Pancreas (tissue), 10 donors: ENCODE measurements around the gene SLC49A4. TPM values are rescaled to one million over a fixed set of nuclear protein-coding genes. Genes with fewer than 3 reads are reported as not detected.

Experiments used
- ATAC-seq, 4 donors: fragments of 200-7000 bp; cut with Tn5 transposase; one replicate each; pipeline versions ENCODE4 v1.8.0 to v1.9.1; 2020; ENCODE audit warnings: mild to moderate bottlenecking in 4 of 4, moderate library complexity in 4 of 4
- DNase-seq, 6 donors: peaks; one replicate each; pipeline ENCODE4 v3.0.0-alpha.2; 2020
- FAIRE-seq: peaks from 2 replicates; lab custom pipeline; 2012; peaks lifted over from hg19 to GRCh38; lab: Jason Lieb, UNC
- H3K27ac ChIP-seq, 4 donors: fragments of 200-600 bp; sonication (generic); 1 replicate in 3 of 4; 2 replicates in 1 of 4; pipeline versions ENCODE4 v1.5.0 to v1.8.0; 2020
- H3K27me3 ChIP-seq, 4 donors: fragments of 200-600 bp; one replicate each; pipeline ENCODE4 v1.8.0; 2021
- H3K36me3 ChIP-seq, 3 donors: fragments of 200-600 bp; sonication (generic) in 1 of 3; one replicate each; pipeline versions ENCODE4 v1.5.0 to v1.8.0; 2020 to 2021
- H3K4me1 ChIP-seq, 3 donors: fragments of 200-600 bp; one replicate each; pipeline ENCODE4 v1.8.0; 2021
- H3K4me3 ChIP-seq, 4 donors: fragments of 200-600 bp; sonication (generic) in 2 of 4; one replicate each; pipeline versions ENCODE4 v1.5.0 to v1.8.0; 2020 to 2021
- H3K9me3 ChIP-seq, 4 donors: fragments of 200-600 bp; one replicate each; pipeline ENCODE4 v1.8.0; 2021
- CTCF ChIP-seq, 4 donors: fragments of 200-600 bp; sonication (generic) in 3 of 4; IDR thresholded peaks; one replicate each; pipeline versions ENCODE4 v1.5.0 to v1.8.0; 2021; ENCODE audit warnings: antibody characterized with exemption in 4 of 4
- WGBS, 2 donors: extraction: QIAGEN DNeasy Blood & Tissue Kit; methylation state at CpG; one replicate each; pipeline ENCODE4 v1.1.7; 2013; 5-methylcytosine and 5-hydroxymethylcytosine counted together
- intact Hi-C, 3 donors: fragments of 100-400 bp; cut with DNase I; formaldehyde crosslinking; loops; one replicate each; pipeline versions ENCODE4 v1.11.1 to v1.14.2; 2022
- polyA plus RNA-seq, 2 donors: library from polyadenylated mRNA; stranded (reverse); fragments of 200-250 nt; gene quantifications; one replicate each; pipeline ENCODE4 v1.2.3, GENCODE V29; 2013
- total RNA-seq, 6 donors: library from RNA; stranded (reverse); fragmentation: NEBNext Ultra II Directional in 4 of 6; extraction: Animal tissue kit (Norgen Biotek cat#: 25700) in 4 of 6; gene quantifications; one replicate each; pipeline versions ENCODE4 v1.2.1 to v1.2.4, GENCODE V29; 2021 to 2023
- donor health status: healthy with polysubstance abuse.
- donor health status: DM: no; HTN: no; CAD: no; lungs with moderate emphysema.
- donor health status: DM: no; HTN: no; CAD: no.
- donor health status: control.
- donor health status: control.
- donor health status: Bipolar disorder and iron deficiency.
- donor health status: DM: yes; HTN: yes; CAD: no.
- donor health status: DM: no; HTN: no; CAD: no.
- donor health status: DM: no; HTN: no; CAD: no.
- donor health status: DM: yes; HTN: yes; CAD: no.

Gene SLC49A4
- total and polyA plus RNA-seq, 8 donors: 3.4 to 13.7 (median 10.9) TPM

DNA sequence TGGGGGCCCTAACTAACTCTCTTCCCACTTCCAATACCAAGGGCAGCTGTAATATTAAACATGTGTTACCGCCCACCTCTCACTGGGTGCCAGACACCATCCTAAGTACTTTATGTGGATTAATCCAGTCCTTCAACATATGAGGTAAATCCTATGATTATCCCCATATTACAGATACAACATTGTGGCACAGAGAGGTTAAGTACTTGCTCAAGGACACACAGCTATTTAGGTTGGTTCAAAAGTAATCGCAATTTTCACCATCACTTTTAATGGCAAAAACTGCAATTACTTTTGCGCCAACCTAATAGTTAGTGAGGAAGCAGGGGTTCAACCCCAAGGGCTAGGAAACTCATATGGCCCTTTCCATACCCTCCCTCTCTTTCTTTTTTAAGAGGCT is 131.9 kb downstream of the SLC49A4 start:
- Histone ChIP-seq H3K4me1 (no peaks in the 10 kb centered on the region), H3K9me3 (no peaks in the 10 kb centered on the region), H3K36me3 (no peaks in the 10 kb centered on the region), H3K4me3 (no peak overlapping the region), H3K27me3 (no peaks in the 10 kb centered on the region), H3K27ac (no peak overlapping the region)
- no peak for TF ChIP-seq CTCF (IDR thresholded peaks at IDR 0.05)
- FAIRE-seq: no peak
- DNase-seq: no peak
- intact Hi-C loops: no loop called here
- WGBS, 2 donors: 94 to 97% methylated on average over 3 of the region's 3 CpGs
- ATAC-seq: no peak

GRCh38 chr3:122927726-122928125 is 132.9 kb downstream of the SLC49A4 start:
- no peak for TF ChIP-seq CTCF (IDR thresholded peaks at IDR 0.05)
- H3K4me3 ChIP-seq: no peak overlapping the region
- FAIRE-seq: no peak
- H3K27me3 ChIP-seq: no peaks in the 10 kb centered on the region
- no peaks in the 10 kb centered on the region for H3K36me3 ChIP-seq
- intact Hi-C loops: no loop called here
- H3K4me1 ChIP-seq: no peaks in the 10 kb centered on the region
- H3K27ac ChIP-seq: no peak overlapping the region
- ATAC-seq: no peak
- WGBS, 2 donors: 86% methylated on average over 10 of the region's 10 CpGs
- no peak for DNase-seq
- H3K9me3 ChIP-seq: no peaks in the 10 kb centered on the region

GRCh38 chr3:122928396-122929187 is 133.7 kb downstream of the SLC49A4 start:
- no peak for TF ChIP-seq CTCF (IDR thresholded peaks at IDR 0.05)
- intact Hi-C loops: no loop called here
- H3K27me3 ChIP-seq: no peaks in the 10 kb centered on the region
- DNase-seq (no peak), ATAC-seq (no peak), FAIRE-seq (no peak)
- H3K4me1 ChIP-seq: no peaks in the 10 kb centered on the region
- no peak overlapping the region for H3K4me3 ChIP-seq
- WGBS, 2 donors: 71 to 77% methylated on average over 24 of the region's 24 CpGs
- no peak overlapping the region for H3K27ac ChIP-seq
- H3K9me3 ChIP-seq: no peaks in the 10 kb centered on the region
- no peaks in the 10 kb centered on the region for H3K36me3 ChIP-seq

DNA sequence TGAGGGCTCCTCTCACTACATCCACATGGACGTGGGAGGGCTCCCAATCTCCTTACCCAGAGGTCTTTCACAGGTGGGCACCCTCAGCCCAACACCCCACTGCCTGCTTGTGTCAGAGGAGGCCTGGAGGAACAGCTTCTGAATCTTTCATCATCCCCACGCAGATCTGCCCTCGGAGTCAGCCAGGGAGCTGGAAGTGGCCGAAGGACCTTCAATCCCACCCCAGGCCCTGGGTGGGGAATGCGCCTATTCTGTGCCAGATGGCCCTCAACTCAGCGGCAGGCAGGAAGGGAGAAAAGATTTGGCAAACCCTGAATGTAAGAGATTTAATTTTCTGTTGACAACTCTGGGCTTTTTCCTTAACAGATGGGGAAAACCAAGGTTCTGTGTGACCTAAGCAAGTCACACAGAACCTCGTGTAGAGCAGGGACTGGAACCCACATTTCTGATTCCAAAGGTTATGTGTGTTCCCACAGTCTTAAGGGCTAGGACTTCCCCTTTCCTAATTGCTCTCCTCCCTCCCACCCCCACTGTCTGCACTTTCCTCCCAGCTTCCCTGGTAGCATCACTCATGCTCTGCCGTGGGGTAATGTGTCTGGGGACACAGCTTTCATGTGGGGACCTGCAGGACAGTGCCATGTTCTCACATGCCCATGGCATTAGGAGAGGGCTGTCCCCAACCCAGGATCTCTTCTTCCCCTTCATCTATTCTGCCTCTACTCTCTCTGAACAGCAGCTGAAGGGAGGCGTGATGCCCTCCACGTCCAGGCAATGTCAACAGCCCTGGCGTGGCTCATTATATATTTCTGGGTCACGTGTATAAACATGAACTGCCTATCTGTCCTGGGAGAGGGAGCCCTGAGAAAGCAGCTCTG is 134.6 kb downstream of the SLC49A4 start:
- DNase-seq: no peak
- Histone ChIP-seq H3K9me3 (no peaks in the 10 kb centered on the region), H3K27me3 (no peaks in the 10 kb centered on the region), H3K27ac (no peak overlapping the region), H3K4me3 (no peak overlapping the region), H3K36me3 (no peaks in the 10 kb centered on the region), H3K4me1 (no peaks in the 10 kb centered on the region)
- TF ChIP-seq CTCF (IDR thresholded peaks at IDR 0.05): no peak
- intact Hi-C loops: no loop called here
- no peak for ATAC-seq
- 60 to 68% methylated on average over 12 of the region's 12 CpGs for WGBS, 2 donors
- FAIRE-seq: no peak
